Endodermal cell (in vitro differentiated cells): ENCODE data around the gene TGDS. TPM values are rescaled to one million over a fixed set of nuclear protein-coding genes. Genes with fewer than 3 reads are reported as not detected.

Experiments
- DNase-seq: peaks from one replicate; pipeline ENCODE4 v3.0.0-alpha.2; 2017
- H3K27ac ChIP-seq: 2 replicates; pipeline ENCODE4 v1.5.1; 2013; ENCODE audit warnings: mild to moderate bottlenecking, low read depth, low read length, moderate library complexity
- H3K27me3 ChIP-seq: 2 replicates; pipeline ENCODE4 v1.6.1; 2013; ENCODE audit warnings: mild to moderate bottlenecking, low read length, moderate library complexity; ENCODE audit not compliant: insufficient read depth, control insufficient read depth, poor library complexity, severe bottlenecking
- H3K36me3 ChIP-seq: 2 replicates; pipeline ENCODE4 v1.7.0; 2013; ENCODE audit warnings: mild to moderate bottlenecking, low read length, moderate library complexity; ENCODE audit not compliant: control insufficient read depth, insufficient read depth
- H3K4me1 ChIP-seq: one replicate; pipeline ENCODE4 v1.7.0; 2013; ENCODE audit warnings: low read length; ENCODE audit not compliant: control insufficient read depth, insufficient read depth
- H3K4me3 ChIP-seq: 2 replicates; pipeline ENCODE4 v1.5.1; 2013; ENCODE audit warnings: mild to moderate bottlenecking, low read length, moderate library complexity
- H3K9ac ChIP-seq: 2 replicates; pipeline ENCODE4 v1.6.1; 2013; ENCODE audit warnings: mild to moderate bottlenecking, low read length, moderate library complexity; ENCODE audit not compliant: poor library complexity, severe bottlenecking; ENCODE audit errors: extremely low read depth
- H3K9me3 ChIP-seq: 2 replicates; pipeline ENCODE4 v1.6.1; 2013; ENCODE audit warnings: mild to moderate bottlenecking, low read length, moderate library complexity; ENCODE audit not compliant: control insufficient read depth
- H3K27ac Mint-ChIP-seq: 2 replicates; pipeline ENCODE4 v1.8.0; 2020; ENCODE audit warnings: mixed read lengths
- H3K27me3 Mint-ChIP-seq: 2 replicates; pipeline ENCODE4 v1.8.0; 2021; ENCODE audit warnings: mild to moderate bottlenecking, mixed read lengths; ENCODE audit not compliant: insufficient read depth
- H3K36me3 Mint-ChIP-seq: 2 replicates; pipeline ENCODE4 v1.8.0; 2020; ENCODE audit warnings: low read depth, mixed read lengths
- H3K4me1 Mint-ChIP-seq: 2 replicates; pipeline ENCODE4 v1.8.0; 2020; ENCODE audit warnings: mixed read lengths
- H3K4me3 Mint-ChIP-seq: 2 replicates; pipeline ENCODE4 v1.8.0; 2020; ENCODE audit warnings: mild to moderate bottlenecking, moderate library complexity, mixed read lengths
- H3K9me3 Mint-ChIP-seq: 2 replicates; pipeline ENCODE4 v1.8.0; 2020; ENCODE audit warnings: mild to moderate bottlenecking, mixed read lengths
- WGBS, 2 experiments: methylation state at CpG; one replicate each; pipeline versions ENCODE4 v1.1.5 to v1.1.7; 2013; ENCODE audit warnings: missing lambda C conversion rate in 2 of 2, mixed read lengths in 1 of 2; ENCODE audit not compliant: insufficient coverage in 1 of 2, insufficient read length in 1 of 2; 5-methylcytosine and 5-hydroxymethylcytosine counted together
- total RNA-seq, 2 donors: library from RNA; stranded (reverse); fragmentation: NEBNext Ultra II Directional in 1 of 2; extraction: Animal tissue kit (Norgen Biotek cat#: 25700) in 1 of 2; gene quantifications; 2 replicates in 1 of 2; 3 replicates in 1 of 2; pipeline ENCODE4 v1.2.1, GENCODE V29; 2021
- TF ChIP-seq, protein P1 (sequence below): fragments of 200-600 bp; sonication (generic); conservative IDR thresholded peaks from 2 replicates; pipeline ENCODE4 v1.5.0; 2021; ENCODE audit warnings: antibody characterized with exemption, mild to moderate bottlenecking

The TGDS gene
- total RNA-seq, 2 donors from 2014 or later: 11.3 to 14.1 TPM

DNA sequence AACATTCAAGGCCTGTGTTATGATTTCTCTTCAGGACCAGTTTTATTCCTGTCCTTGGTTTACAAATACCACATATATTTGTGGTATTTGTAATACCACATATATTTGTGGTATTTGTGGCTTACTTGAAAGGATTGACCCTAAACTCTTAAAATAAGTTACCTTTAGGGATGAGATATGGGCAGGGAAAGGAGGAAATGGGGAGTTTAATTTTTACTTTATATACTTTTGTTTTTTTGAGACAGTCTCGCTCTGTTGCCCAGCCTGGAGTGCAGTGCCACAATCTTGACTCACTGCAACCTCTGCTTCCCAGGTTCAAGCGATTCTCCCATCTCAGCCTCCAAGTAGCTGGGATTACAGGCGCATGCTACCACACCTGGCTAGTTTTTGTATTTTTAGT lies 2.3 kb upstream of the TGDS start:
- Histone ChIP-seq H3K9me3 (peaks cover 4% of the 10 kb centered on the region), H3K27me3 (no peaks in the 10 kb centered on the region), H3K4me1 (no peaks in the 10 kb centered on the region), H3K36me3 (peaks cover 1% of the 10 kb centered on the region), H3K27ac (no peak overlapping the region), H3K4me3 (no peak overlapping the region), H3K9ac (no peak overlapping the region)
- TF ChIP-seq, protein P1, sequence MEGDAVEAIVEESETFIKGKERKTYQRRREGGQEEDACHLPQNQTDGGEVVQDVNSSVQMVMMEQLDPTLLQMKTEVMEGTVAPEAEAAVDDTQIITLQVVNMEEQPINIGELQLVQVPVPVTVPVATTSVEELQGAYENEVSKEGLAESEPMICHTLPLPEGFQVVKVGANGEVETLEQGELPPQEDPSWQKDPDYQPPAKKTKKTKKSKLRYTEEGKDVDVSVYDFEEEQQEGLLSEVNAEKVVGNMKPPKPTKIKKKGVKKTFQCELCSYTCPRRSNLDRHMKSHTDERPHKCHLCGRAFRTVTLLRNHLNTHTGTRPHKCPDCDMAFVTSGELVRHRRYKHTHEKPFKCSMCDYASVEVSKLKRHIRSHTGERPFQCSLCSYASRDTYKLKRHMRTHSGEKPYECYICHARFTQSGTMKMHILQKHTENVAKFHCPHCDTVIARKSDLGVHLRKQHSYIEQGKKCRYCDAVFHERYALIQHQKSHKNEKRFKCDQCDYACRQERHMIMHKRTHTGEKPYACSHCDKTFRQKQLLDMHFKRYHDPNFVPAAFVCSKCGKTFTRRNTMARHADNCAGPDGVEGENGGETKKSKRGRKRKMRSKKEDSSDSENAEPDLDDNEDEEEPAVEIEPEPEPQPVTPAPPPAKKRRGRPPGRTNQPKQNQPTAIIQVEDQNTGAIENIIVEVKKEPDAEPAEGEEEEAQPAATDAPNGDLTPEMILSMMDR: no peak
- Mint-ChIP-seq H3K36me3 (peaks cover 3% of the 10 kb centered on the region), H3K4me1 (peaks cover 19% of the 10 kb centered on the region), H3K4me3 (no peak overlapping the region), H3K27me3 (peaks cover 22% of the 10 kb centered on the region), H3K9me3 (peaks cover 15% of the 10 kb centered on the region), H3K27ac (no peak overlapping the region)
- DNase-seq: no peak
- WGBS, 2 experiments: 96 to 100% methylated on average over 2 to 3 of the region's 3 CpGs

GRCh38 chr13:94596575-94596971 lies 621 bp upstream of the TGDS start:
- H3K36me3 Mint-ChIP-seq: peaks cover 11% of the 10 kb centered on the region
- H3K27me3 Mint-ChIP-seq: peaks cover 22% of the 10 kb centered on the region
- H3K36me3 ChIP-seq: peaks cover 18% of the 10 kb centered on the region
- no peak overlapping the region for H3K27ac Mint-ChIP-seq
- 80 to 95% methylated on average over 14 to 20 of the region's 20 CpGs for WGBS, 2 experiments
- H3K27me3 ChIP-seq: no peaks in the 10 kb centered on the region
- peaks cover 13% of the 10 kb centered on the region for H3K4me1 Mint-ChIP-seq
- H3K27ac ChIP-seq: no peak overlapping the region
- peaks cover 15% of the 10 kb centered on the region for H3K9me3 Mint-ChIP-seq
- H3K9me3 ChIP-seq: peaks cover 4% of the 10 kb centered on the region
- H3K4me1 ChIP-seq: no peaks in the 10 kb centered on the region
- H3K4me3 ChIP-seq: peak overlapping the region; percentile 92
- TF ChIP-seq, protein P1: no peak
- H3K4me3 Mint-ChIP-seq: peak overlapping the region; percentile 85
- H3K9ac ChIP-seq: no peak overlapping the region
- DNase-seq: no peak

GRCh38 chr13:94595001-94595949 lies 677 bp downstream of the TGDS start:
- H3K9me3 Mint-ChIP-seq: peaks cover 3% of the 10 kb centered on the region
- peak; percentile 72 for DNase-seq
- 12 to 15% methylated on average over 16 of the region's 16 CpGs for WGBS, 2 experiments
- no peaks in the 10 kb centered on the region for H3K27me3 ChIP-seq
- H3K36me3 ChIP-seq: peaks cover 25% of the 10 kb centered on the region
- H3K4me1 ChIP-seq: no peaks in the 10 kb centered on the region
- TF ChIP-seq, protein P1: no peak
- peak overlapping the region; percentile 90 for H3K27ac Mint-ChIP-seq
- H3K4me1 Mint-ChIP-seq: peaks cover 13% of the 10 kb centered on the region
- peaks cover 11% of the 10 kb centered on the region for H3K27me3 Mint-ChIP-seq
- H3K9me3 ChIP-seq: no peaks in the 10 kb centered on the region
- H3K9ac ChIP-seq: peak overlapping the region; percentile 69
- H3K4me3 ChIP-seq: peak overlapping the region; percentile 92
- H3K4me3 Mint-ChIP-seq: peak overlapping the region; percentile 85
- no peak overlapping the region for H3K27ac ChIP-seq
- H3K36me3 Mint-ChIP-seq: peaks cover 18% of the 10 kb centered on the region
